Measurements from ENCODE around the gene RFT1.

GRCh38 chr3:53122255-53122932 is 7.8 kb downstream of the RFT1 start:
- TF ChIP-seq CTCF (IDR thresholded peaks at IDR 0.05; ENCODE audit: low read depth, low read length) (no peak), EZH2phosphoT487 (IDR thresholded peaks at IDR 0.05; ENCODE audit: low read depth) (no peak)

Measured in OCI-LY3 (cell line).